ENCODE measurements around the gene SIRPG. TPM values are rescaled to one million over a fixed set of nuclear protein-coding genes. Genes with fewer than 3 reads are reported as not detected.
"Not testable (repeated sequence)": the region's sequence is repeated elsewhere in the genome, so short reads cannot be mapped to it uniquely, and the experiment has no call there.

The SIRPG gene
- total RNA-seq, 2 donors from 2014 or later = 0.52 to 1.1 TPM

DNA sequence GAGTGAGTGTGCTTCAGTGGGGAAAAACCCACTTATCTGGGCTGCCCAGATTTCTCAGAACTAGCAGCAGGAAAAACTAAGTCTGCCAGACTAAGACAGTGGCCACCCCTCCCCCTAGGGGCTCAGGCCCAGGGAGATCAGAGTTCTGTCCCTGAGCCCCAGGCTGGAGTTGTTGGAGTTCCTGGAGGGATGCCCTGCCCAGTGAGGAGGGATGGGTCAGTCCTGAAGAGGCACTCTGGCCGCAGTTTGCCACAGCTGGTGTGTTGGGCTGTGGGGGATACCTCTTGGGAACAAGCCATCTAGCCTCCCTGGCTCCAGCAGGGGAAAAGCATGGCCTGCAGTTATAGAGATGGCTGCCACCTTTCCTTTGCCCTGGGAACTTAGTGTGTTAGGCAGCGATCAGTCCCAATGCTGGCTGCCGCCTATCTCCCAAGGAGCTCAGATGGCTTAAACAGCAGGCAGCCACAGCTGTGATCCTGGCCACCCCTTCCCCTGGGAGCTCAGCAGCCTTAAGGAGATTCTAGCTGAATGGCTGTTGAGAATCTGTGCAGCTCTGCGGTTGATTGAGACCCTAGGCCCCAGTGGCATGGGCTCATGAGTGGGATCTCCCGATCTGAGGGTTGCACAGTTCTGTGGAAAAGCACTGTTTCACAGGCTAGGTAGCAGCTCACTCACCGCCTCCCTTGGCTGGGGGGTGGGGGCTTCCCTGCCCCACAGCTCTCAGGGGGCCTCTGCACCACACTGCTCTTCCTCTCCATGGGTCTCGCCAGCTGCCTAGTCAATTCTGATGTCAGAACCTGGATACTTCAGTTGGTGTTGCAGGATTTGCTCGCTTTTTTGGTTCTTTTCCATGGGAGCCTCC, 13.2 kb downstream of the SIRPG start:
- DNase-seq (no peak), ATAC-seq (no peak)
- intact Hi-C loops (cut with DNase I, micrococcal nuclease) = no loop called here

DNA sequence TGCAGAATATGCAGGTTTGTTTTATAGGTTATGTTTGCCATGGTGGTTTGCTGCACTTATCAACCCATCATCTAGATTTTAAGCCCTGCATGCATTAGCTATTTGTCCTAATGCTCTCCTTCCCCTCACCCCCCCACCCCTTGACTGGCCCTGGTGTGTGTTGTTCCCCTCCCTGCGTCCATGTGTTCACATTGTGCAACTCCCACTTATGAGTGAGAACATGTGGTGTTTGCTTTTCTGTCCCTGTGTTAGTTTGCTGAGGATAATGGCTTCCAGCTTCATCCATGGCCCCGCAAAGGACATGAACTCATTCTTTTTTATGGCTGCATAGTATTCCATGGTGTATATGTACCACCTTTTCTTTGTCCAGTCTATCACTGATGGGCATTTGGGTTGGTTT, 18.9 kb downstream of the SIRPG start:
- ATAC-seq; intact Hi-C loops (cut with DNase I, micrococcal nuclease); DNase-seq: not testable (repeated sequence)

DNA sequence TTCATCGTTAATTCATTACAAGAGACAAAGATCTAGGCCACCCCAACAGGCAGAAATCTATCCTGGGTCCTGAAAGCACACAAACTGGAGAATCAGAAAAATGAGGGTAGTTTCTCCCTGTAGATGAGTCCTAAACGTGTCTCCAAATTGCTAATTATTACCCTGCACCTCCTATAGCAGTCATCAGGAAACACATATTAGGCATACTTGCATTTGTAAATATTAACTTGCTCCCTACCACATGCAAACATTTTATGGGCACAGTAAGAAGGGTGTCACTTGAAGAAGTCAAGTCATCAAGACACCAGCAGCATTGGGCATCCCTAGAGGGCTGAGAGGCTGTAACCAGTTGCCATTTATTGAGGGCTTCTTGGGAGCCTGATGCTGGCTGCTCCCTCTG, 19.8 kb downstream of the SIRPG start:
- no peak for ATAC-seq
- no peak for DNase-seq
- intact Hi-C loops (cut with DNase I, micrococcal nuclease) = no loop called here

DNA sequence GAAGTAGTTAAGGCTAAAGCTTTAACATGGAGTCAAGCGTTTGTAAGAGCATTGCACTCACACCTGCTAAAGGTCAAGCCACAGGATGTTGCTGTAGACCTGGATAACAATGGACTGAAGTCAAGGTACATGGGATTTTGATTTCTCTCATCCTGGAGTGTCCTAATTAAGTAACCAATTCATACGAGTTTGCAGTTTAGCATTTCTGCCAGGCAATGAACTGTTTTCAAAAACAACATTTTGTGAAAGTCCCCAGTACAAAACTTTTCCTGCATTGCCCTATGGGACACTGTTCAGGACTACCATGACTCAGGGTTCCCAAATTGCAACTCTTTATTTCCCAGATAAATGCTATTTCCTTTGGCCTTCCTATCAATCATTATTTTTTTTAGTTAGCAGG, 20.4 kb downstream of the SIRPG start:
- intact Hi-C loops (cut with DNase I, micrococcal nuclease) = no loop called here
- ATAC-seq (no peak), DNase-seq (no peak)

DNA sequence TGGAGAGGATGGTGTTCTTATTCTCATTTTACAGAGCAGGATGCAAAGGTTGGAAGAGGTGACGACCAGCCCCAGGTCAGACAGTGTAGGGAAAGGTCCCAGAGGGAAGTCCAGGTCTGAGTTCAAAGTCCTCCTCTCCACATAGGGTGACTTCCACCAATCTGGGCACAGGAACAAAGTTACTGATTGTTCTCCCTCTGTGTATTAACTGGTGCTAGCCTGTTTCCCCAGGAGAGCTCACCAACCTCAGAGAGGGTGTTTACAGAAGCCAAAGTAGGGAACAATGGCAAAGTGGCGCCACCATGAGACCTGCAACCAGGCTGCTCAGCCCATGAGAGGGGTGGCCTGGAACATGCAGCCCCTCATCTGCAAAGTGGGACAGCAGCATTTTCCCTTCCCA, 21.0 kb downstream of the SIRPG start:
- ATAC-seq (no peak), DNase-seq (no peak)
- intact Hi-C loops (cut with DNase I, micrococcal nuclease) = no loop called here

DNA sequence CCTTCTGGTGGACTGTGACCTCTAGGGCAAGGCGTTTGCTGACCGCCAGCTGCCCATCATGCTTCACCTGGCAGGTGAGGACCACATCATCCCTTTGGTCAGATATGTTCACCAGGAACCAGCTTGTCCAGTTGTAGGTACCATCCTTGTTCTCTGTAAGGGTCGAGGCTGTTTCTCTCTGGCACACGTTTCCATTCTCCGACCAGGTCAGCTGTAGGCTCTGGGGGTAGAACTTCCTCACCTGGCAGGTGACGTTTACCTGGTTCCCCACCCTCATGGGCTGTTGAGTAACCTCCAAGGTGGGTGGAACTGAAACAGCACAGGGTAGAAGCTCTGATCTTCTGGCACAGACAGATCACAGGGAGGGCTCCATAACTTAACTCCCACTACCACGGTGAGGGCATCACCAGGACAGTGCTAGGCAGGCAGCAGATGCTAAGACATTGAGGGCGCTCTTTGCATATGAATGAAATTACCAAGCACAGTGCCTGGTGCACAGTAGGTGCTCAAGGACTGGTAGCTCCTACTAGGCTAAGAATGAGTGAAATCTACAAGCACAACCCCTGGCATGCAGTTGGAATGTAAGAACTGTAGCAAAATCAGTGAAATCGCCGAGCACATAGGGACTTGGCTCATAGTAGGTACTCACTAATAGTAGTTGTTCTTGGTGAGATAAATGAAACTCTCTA, 22.1 kb downstream of the SIRPG start:
- no peak for ATAC-seq
- DNase-seq = no peak
- intact Hi-C loops (cut with DNase I, micrococcal nuclease) = no loop called here

DNA sequence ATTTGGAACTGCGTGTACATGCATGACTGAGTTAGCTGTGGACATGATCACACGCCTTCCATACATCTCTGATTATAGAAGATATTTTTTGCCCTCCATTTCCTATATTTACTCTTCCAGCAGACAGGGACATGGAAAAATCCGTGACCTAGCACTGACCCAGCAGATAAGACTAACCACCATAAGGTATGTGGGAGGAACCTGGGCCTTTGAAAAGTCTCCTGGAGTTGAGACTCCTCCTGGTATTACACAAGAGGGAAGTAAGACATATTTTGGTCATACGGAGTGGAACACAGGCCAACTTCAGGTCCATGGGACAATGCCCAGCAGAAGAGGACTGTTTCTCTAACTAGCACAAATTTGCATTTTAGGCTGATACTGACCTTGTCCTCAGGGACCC, 24.0 kb downstream of the SIRPG start:
- DNase-seq (no peak), ATAC-seq (no peak)
- intact Hi-C loops (cut with DNase I, micrococcal nuclease) = no loop called here

DNA sequence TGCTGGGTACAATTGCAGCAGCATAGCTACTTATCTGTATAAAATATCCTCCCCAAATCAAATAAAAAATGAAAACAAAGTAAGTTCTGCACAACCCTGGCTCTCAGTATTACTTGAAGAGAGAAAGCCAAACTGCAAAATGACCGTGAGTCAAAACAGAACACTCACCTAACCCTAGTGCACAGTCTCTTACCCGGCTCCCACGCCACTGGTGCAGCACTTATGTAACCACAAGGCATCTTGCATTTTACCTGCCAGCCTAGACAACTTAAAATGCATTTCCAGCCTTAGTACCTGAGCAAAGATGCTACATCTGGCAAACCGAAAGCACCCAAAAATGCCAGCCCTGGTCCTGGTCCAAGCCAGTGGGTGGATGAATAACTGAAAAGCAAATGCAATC, 25.4 kb downstream of the SIRPG start:
- intact Hi-C loops (cut with DNase I, micrococcal nuclease) = no loop called here
- ATAC-seq = no peak
- no peak for DNase-seq

DNA sequence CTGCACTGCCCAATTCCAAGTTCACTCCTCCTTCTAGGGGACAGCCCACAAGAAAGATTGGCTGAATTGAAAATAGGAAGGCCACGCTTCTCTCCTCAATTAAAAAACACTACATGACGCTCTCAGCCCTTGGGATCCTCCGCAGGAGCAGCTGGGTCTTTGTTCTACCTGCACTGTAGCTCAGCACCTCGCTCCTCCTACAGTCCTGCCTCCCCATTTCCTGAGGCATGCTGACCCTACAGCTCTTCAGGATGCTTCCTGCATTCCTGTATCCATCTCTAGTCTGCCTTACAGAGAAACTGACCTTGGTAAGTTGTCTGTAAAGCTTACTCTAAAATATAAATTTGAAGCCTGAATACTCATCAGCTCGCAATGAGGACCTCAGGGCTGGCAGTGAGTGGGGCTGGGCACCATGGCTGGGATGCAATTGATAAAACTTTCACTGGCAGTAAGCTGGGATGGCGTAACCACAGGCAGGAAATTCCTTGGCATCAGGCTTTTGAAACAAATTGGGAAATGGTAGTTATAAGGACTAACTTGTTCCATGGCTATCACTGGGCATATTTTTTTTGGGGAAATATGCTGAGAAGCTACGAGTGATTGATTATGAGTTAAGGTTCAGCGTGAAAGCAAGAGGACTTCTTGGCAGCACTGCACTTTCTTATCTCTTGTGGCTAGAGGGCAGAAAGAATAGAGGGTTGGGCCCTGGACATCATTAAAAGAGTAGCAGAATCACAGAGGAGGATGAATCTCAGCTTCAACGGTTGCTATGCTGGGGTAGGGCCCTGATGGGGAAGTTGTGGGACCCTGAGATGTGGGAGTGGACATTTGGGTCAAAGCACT, 26.0 kb downstream of the SIRPG start:
- ATAC-seq (no peak), DNase-seq (no peak)
- intact Hi-C loops (cut with DNase I, micrococcal nuclease) = no loop called here

DNA sequence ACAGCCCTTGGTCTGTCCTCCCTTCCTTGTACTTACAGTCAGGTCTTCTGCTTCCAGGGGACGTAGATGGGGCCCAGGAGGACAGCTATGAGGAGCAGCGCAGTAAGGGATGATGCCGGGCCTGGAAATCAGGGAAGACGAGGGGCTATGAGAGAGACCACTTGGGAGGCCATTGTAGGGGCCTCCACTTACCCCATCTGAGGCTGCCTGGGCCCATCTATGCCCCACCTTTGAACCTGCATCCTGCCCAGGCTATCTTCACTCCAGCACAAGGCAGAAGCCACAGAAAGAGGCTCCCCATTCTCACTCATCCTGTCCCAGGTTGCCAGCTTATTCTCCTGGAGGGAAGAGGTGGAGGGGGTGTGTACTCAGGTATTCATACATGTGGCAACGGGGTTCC, 27.4 kb downstream of the SIRPG start:
- ATAC-seq = no peak

DNA sequence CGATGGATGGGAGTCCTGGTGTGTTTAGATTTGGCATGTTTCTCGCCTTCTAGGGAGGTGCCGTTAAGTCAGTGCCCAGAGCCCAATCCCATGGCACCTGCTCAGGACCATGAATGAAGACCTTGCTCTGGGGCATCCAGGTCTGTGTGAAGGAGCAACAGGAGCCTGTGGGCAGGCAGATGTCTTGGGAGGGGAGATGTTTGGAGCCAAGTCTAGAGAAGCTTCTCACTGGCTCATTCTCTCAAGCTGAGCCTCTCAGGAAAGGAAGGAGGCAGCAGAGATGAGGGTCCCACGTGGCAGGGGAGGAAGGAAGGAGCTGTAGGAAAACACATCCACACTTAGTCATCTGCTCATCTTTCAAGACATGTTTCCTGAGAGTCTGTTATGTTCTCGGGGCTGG, 28.3 kb downstream of the SIRPG start:
- intact Hi-C loops (cut with DNase I, micrococcal nuclease) = no loop called here
- ATAC-seq (no peak), DNase-seq (no peak)

More for the DNA sequence above, 27.4 kb downstream of the SIRPG start:
- DNase-seq = no peak
- intact Hi-C loops (cut with DNase I, micrococcal nuclease) = no loop called here

DNA sequence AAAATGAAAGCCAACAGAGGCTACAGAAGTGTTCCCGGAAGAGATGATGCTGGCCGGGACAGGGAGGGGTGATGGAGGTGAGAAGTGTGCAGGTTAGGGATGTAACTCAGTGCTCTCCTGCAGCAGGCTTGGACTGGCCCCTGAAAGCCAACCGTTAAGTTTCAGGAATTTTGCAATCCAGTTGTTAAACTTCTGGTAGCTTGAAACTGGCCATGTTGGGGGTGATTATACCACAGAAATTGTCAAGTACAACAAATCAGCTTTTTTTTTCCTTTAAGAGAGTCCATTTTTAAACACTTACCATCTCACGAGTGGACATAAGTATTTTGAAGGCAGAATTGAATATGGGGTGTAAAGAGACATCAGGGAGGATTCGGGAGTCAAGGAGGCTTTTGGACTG, 29.0 kb downstream of the SIRPG start:
- intact Hi-C loops (cut with DNase I, micrococcal nuclease) = no loop called here
- DNase-seq (no peak), ATAC-seq (no peak)

DNA sequence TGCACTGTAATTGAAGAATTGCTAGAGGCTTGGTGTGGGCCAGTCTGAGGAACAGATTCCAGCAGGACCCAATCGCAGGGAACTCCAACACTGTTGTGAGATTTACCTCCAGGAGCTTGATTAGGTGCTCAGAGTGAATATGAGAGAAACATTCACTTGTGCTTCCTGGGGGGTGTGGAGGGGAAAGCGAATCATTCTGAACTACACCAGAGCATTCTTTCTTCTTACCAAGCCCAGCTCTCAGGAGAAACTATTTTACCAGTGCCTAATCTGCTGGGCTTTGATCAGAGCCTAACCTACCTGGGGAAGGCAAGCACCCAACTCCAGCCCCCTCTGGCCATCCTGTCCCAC, 30.4 kb downstream of the SIRPG start:
- ATAC-seq (no peak), DNase-seq (no peak)

DNA sequence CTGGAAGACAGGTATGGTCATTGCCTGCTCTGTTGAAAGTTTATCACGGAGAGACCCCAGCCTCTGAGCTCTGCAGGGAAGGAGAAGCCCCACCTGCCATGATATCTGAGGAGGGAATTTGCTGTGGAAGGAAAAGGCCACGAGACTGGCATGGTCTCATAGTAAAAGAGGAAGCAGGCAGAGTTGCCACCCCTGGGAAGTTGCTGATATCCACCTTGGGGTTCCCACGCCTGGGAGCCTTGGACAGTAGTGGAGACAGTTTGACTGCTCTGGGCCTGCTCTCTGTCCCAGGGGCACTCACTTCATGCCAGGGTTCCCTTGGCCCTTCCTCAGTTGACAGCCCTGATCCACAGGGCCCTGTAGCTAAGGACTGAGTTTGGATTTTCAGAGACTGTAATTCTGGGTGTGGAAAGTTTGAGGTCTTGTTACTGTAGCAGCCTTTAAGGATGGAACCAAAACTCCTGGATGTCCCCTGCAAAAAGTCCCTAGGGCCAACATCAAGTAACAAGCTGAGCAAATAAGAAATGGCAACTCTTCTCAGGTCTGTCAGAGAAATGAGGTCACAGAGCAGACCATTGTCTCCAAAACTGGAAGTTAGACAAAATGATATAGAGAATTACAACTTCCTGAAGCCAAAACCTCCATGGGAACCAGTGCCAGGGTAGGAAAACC, 30.9 kb downstream of the SIRPG start:
- no peak for ATAC-seq
- intact Hi-C loops (cut with DNase I, micrococcal nuclease) = no loop called here

More for the DNA sequence above, 30.4 kb downstream of the SIRPG start:
- intact Hi-C loops (cut with DNase I, micrococcal nuclease) = no loop called here

DNA sequence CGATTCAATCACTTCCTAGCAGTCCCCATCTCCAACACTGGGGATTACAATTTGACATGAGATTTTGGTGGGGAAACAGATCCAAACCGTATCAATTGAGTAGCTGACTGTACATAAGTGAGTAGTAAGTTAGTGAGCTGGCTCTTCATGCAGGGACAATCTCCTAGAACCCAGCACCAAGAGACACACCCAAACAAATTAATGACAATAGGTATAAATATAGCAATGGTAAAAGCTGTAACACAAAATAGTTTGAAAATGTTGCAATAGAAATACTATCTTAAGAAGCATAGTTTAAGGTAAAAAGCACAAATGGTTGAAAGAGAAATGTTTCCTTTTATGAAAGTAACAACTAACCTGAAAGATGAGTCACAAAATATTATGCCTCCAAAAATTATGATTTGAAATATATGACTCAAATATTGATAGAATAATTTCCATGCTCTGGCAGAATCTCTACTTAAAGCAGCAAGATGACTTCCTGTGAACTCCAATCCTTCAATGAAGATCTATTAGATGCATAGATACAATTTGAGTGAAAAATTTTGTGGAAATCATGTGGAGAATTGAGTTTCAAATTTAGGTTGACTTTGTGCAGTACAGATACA, 32.4 kb downstream of the SIRPG start:
- no peak for DNase-seq
- intact Hi-C loops (cut with DNase I, micrococcal nuclease) = no loop called here
- no peak for ATAC-seq

More for the DNA sequence above, 30.9 kb downstream of the SIRPG start:
- DNase-seq = no peak

DNA sequence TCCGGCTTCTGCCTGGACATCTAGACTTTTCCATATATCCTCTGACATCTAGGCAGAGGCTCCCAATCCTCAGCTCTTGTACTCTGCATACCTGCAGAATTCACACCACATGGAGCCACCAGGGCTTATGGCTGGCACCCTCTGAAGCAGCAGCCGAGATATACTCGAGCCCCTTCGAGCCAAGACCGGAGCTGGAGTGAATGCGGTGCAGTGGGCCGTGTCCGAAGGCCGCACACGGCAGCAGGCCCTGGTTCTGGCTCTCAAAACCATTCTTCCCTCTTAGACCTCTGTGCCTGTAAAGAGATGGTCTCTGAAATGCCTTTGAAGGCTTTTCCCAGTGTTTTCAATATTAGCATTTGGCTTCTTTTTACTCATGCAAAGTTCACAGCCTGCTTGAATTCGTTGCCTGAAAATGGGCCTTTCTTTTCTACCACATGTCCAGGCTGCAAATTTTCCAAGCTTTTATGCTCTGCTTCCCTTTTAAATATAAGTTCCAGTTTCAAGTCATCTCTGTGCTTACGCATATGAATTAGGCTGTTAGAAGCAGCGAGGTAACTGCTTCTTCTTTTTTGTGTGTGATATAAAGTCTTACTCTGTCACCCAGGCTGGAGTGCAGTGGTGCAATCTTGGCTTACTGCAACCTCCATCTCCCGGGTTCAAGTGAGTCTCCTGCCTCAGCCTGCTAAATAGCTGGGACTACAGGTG, 33.9 kb downstream of the SIRPG start:
- DNase-seq (no peak), ATAC-seq (no peak)
- intact Hi-C loops (cut with DNase I, micrococcal nuclease) = no loop called here

DNA sequence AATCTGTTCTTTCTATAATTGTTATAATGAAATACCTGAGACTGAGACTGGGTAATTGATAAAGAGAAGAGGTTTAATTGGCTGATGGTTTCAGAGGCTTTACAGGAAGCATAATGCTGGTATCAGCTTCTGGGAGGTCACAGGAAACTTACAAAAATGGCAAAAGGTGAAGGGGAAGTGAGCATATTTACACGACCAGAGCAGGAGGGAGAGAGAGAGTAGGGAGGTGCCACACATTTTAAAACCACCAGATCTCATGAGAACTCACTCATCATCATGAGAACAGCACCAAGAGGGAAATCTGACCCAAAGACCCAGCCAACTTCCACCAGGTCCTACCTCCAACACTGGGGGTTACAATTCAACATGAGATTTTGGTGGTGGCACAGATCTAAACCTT, 35.1 kb downstream of the SIRPG start:
- ATAC-seq = no peak
- no peak for DNase-seq
- intact Hi-C loops (cut with DNase I, micrococcal nuclease) = no loop called here

DNA sequence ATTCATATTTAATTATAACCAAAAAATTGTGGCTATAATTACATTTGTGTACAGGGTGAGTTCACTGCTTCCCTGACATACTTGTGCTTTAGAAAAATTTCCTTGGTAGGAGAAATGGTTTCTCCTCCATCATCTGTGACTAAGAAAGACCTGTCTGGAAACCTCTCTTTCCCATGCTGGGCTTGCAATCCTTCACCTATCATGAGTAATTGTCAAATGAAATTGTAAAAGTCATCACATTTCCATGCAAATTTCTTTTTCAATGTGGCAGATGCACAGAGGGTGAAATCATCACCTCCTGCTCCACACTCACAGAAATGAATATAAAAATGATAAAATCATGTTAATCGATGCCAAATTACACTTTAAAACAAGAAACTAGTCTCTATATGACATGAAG, 36.3 kb downstream of the SIRPG start:
- DNase-seq (no peak), ATAC-seq (no peak)
- intact Hi-C loops (cut with DNase I, micrococcal nuclease) = no loop called here

Data from left colon (tissue), 2 donors.